Pancreas (tissue), 10 donors: ENCODE data around the gene TRAPPC4. TPM values are rescaled to one million over a fixed set of nuclear protein-coding genes. Genes with fewer than 3 reads are reported as not detected.

Experiments
- ATAC-seq, 4 donors: fragments of 200-7000 bp; cut with Tn5 transposase; one replicate each; pipeline versions ENCODE4 v1.8.0 to v1.9.1; 2020; ENCODE audit warnings: mild to moderate bottlenecking in 4 of 4, moderate library complexity in 4 of 4
- DNase-seq, 6 donors: peaks; one replicate each; pipeline ENCODE4 v3.0.0-alpha.2; 2020
- FAIRE-seq: peaks from 2 replicates; lab custom pipeline; 2012; peaks lifted over from hg19 to GRCh38; lab: Jason Lieb, UNC
- H3K27ac ChIP-seq, 4 donors: fragments of 200-600 bp; sonication (generic); 1 replicate in 3 of 4; 2 replicates in 1 of 4; pipeline versions ENCODE4 v1.5.0 to v1.8.0; 2020
- H3K27me3 ChIP-seq, 4 donors: fragments of 200-600 bp; one replicate each; pipeline ENCODE4 v1.8.0; 2021
- H3K36me3 ChIP-seq, 3 donors: fragments of 200-600 bp; sonication (generic) in 1 of 3; one replicate each; pipeline versions ENCODE4 v1.5.0 to v1.8.0; 2020 to 2021
- H3K4me1 ChIP-seq, 3 donors: fragments of 200-600 bp; one replicate each; pipeline ENCODE4 v1.8.0; 2021
- H3K4me3 ChIP-seq, 4 donors: fragments of 200-600 bp; sonication (generic) in 2 of 4; one replicate each; pipeline versions ENCODE4 v1.5.0 to v1.8.0; 2020 to 2021
- H3K9me3 ChIP-seq, 4 donors: fragments of 200-600 bp; one replicate each; pipeline ENCODE4 v1.8.0; 2021
- CTCF ChIP-seq, 4 donors: fragments of 200-600 bp; sonication (generic) in 3 of 4; IDR thresholded peaks; one replicate each; pipeline versions ENCODE4 v1.5.0 to v1.8.0; 2021; ENCODE audit warnings: antibody characterized with exemption in 4 of 4
- WGBS, 2 donors: extraction: QIAGEN DNeasy Blood & Tissue Kit; methylation state at CpG; one replicate each; pipeline ENCODE4 v1.1.7; 2013; 5-methylcytosine and 5-hydroxymethylcytosine counted together
- intact Hi-C, 3 donors: fragments of 100-400 bp; cut with DNase I; formaldehyde crosslinking; loops; one replicate each; pipeline versions ENCODE4 v1.11.1 to v1.14.2; 2022
- polyA plus RNA-seq, 2 donors: library from polyadenylated mRNA; stranded (reverse); fragments of 200-250 nt; gene quantifications; one replicate each; pipeline ENCODE4 v1.2.3, GENCODE V29; 2013
- total RNA-seq, 6 donors: library from RNA; stranded (reverse); fragmentation: NEBNext Ultra II Directional in 4 of 6; extraction: Animal tissue kit (Norgen Biotek cat#: 25700) in 4 of 6; gene quantifications; one replicate each; pipeline versions ENCODE4 v1.2.1 to v1.2.4, GENCODE V29; 2021 to 2023
- donor health status: healthy with polysubstance abuse.
- donor health status: DM: no; HTN: no; CAD: no; lungs with moderate emphysema.
- donor health status: DM: no; HTN: no; CAD: no.
- donor health status: control.
- donor health status: control.
- donor health status: Bipolar disorder and iron deficiency.
- donor health status: DM: yes; HTN: yes; CAD: no.
- donor health status: DM: no; HTN: no; CAD: no.
- donor health status: DM: no; HTN: no; CAD: no.
- donor health status: DM: yes; HTN: yes; CAD: no.

The TRAPPC4 gene
- total and polyA plus RNA-seq, 8 donors = 13.7 to 55.7 (median 27.2) TPM

- Histone ChIP-seq H3K4me1 (peaks cover 0 to 14% (median 0%) of the 10 kb centered on the region in 3 donors), H3K27ac (peak overlapping the region in 2 of 4 donors; percentile 7 to 14), H3K36me3 (peaks cover 0 to 8% (median 8%) of the 10 kb centered on the region in 3 donors), H3K4me3 (peak overlapping the region; percentile 53 to 91 (median 74)), H3K9me3 (no peaks in the 10 kb centered on the region), H3K27me3 (no peaks in the 10 kb centered on the region)
- 29 to 32% methylated on average over 22 of the region's 22 CpGs for WGBS, 2 donors
- peak in 3 of 4 donors; percentile 11 to 52 (median 22) for ATAC-seq
- no peak for FAIRE-seq
- TF ChIP-seq CTCF (IDR thresholded peaks at IDR 0.05) = no peak
- intact Hi-C loops = no loop called here
- no peak for DNase-seq
Measured at GRCh38 chr11:118996926-118997626, 21.5 kb upstream of the TRAPPC4 start.

- no peak for TF ChIP-seq CTCF (IDR thresholded peaks at IDR 0.05)
- H3K27me3 ChIP-seq = no peaks in the 10 kb centered on the region
- peak within 1 kb of the TSS; percentile 53 to 91 (median 74) for H3K4me3 ChIP-seq
- peak within 1 kb of the TSS; percentile 34 to 64 (median 62) for H3K27ac ChIP-seq
- intact Hi-C loops = no loop called here
- ATAC-seq (peak; percentile 99 to 100 (median 100)), FAIRE-seq (no peak), DNase-seq (peak; percentile 93 to 98 (median 95))
- no peaks in the 10 kb centered on the region for H3K9me3 ChIP-seq
- H3K4me1 ChIP-seq = peaks cover 0 to 14% (median 0%) of the 10 kb centered on the region in 3 donors
- peaks cover 0 to 8% (median 8%) of the 10 kb centered on the region in 3 donors for H3K36me3 ChIP-seq
- 0% methylated on average over 48 to 54 of the region's 54 CpGs for WGBS, 2 donors
Measured at GRCh38 chr11:118997627-118998387, 20.8 kb upstream of the TRAPPC4 start, which contains the start of gene CENATAC. Gene CENATAC, plus strand, starts transcription at chr11:118998138. Its CDS starts 60 bp downstream, at chr11:118998198.

DNA sequence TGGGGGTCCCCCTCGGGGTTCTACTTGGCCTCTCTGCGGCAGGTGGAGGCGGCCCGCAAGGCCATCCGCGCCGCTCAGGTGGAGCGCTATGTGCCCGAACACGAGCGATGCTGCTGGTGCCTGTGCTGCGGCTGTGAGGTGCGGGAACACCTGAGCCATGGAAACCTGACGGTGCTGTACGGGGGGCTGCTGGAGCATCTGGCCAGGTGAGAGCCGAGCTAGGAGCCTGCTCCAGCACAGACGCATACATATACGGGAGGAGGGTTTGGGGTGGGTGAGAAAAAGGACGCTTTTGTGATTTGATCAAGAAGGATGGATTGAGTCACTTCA is 20.2 kb upstream of the TRAPPC4 start:
- peaks cover 0 to 8% (median 8%) of the 10 kb centered on the region in 3 donors for H3K36me3 ChIP-seq
- peaks cover 0 to 14% (median 0%) of the 10 kb centered on the region in 3 donors for H3K4me1 ChIP-seq
- DNase-seq (peak in 1 of 6 donors; percentile 77), FAIRE-seq (no peak), ATAC-seq (peak; percentile 35 to 58 (median 44))
- H3K9me3 ChIP-seq = no peaks in the 10 kb centered on the region
- 1 to 2% methylated on average over 19 of the region's 19 CpGs for WGBS, 2 donors
- intact Hi-C loops = no loop called here
- TF ChIP-seq CTCF (IDR thresholded peaks at IDR 0.05) = no peak
- peak overlapping the region; percentile 53 to 91 (median 74) for H3K4me3 ChIP-seq
- H3K27ac ChIP-seq = peak overlapping the region; percentile 34 to 64 (median 62)
- H3K27me3 ChIP-seq = no peaks in the 10 kb centered on the region

- H3K27me3 ChIP-seq = no peaks in the 10 kb centered on the region
- FAIRE-seq (no peak), ATAC-seq (peak in 1 of 4 donors; percentile 5), DNase-seq (no peak)
- intact Hi-C loops = no loop called here
- WGBS, 2 donors = 55 to 61% methylated on average over 6 of the region's 6 CpGs
- peaks cover 0 to 10% (median 8%) of the 10 kb centered on the region in 3 donors for H3K36me3 ChIP-seq
- H3K27ac ChIP-seq = peak overlapping the region in 2 of 4 donors; percentile 60 to 64
- no peak for TF ChIP-seq CTCF (IDR thresholded peaks at IDR 0.05)
- H3K4me3 ChIP-seq = peak overlapping the region in 3 of 4 donors; percentile 69 to 91 (median 80)
- H3K4me1 ChIP-seq = peaks cover 0 to 14% (median 0%) of the 10 kb centered on the region in 3 donors
- H3K9me3 ChIP-seq = no peaks in the 10 kb centered on the region
Measured at GRCh38 chr11:118998822-118999221, 19.7 kb upstream of the TRAPPC4 start.
